Erythroblast (primary cell): ENCODE measurements around the gene EIF6.
"Not testable (repeated sequence)": the region's sequence is repeated elsewhere in the genome, so short reads cannot be mapped to it uniquely, and the experiment has no call there.

ENCODE experiments used
- DNase-seq, 2 experiments: peaks; one replicate each; lab custom pipeline; 2025; lab: John Stamatoyannopoulos, UW
- GATA1 ChIP-seq: IDR thresholded peaks from 2 replicates; pipeline ENCODE4 v1.6.1; 2011; ENCODE audit warnings: low read depth, mild to moderate bottlenecking, control low read depth, low read length, moderate library complexity
- POLR2A ChIP-seq: IDR thresholded peaks from 2 replicates; pipeline ENCODE4 v1.6.1; 2011; ENCODE audit warnings: mild to moderate bottlenecking, low read length

The EIF6 gene

DNA sequence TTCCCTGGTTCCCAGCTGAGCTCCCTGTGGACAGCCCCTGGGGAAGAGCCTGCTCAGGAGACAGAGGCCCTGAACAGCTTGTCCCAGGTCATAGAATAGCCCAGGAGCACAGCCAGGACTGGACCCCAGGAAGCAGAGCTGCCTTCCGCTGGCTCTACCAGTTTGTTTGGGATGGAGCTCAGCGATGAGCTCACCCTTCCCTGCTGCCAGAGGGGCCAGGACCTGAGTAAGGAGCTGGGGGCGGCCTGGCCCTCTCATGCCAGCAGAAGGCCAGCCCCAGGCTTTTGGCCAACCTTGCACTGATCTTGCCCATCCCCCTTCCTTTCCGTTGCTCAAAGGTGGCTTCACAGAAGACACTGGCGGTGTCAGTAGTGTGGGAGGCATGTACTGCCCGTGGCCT, 24.1 kb downstream of the EIF6 start:
- no peak for TF ChIP-seq POLR2A
- TF ChIP-seq GATA1 = no peak
- no peak for DNase-seq

GRCh38 chr20:35257175-35257909, 27.2 kb downstream of the EIF6 start:
- peak in 1 of 2 experiments; percentile 28 for DNase-seq
- no peak for TF ChIP-seq GATA1
- TF ChIP-seq POLR2A = no peak

GRCh38 chr20:35254448-35254999, 30.0 kb downstream of the EIF6 start:
- no peak for DNase-seq
- TF ChIP-seq POLR2A = no peak
- TF ChIP-seq GATA1 = no peak

DNA sequence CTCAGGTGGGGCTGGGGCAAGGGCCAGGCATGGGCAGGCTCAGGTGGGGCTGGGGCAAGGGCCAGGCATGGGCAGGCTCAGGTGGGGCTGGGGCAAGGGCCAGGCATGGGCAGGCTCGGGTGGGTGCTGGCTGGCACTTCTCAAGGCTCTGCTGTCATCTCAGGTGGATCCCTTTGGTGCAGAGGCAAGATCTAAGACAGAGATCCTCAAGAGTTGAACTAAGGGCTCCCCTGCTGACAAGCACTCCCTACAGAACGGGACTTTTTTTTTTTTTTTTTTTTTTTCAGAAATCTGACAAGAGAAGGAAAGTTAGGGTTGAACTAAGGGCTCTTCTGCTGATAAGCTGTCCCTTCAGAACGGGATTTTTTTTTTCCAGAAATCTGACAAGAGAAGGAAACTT, 31.6 kb downstream of the EIF6 start:
- DNase-seq = no peak
- no peak for TF ChIP-seq GATA1
- TF ChIP-seq POLR2A = no peak

DNA sequence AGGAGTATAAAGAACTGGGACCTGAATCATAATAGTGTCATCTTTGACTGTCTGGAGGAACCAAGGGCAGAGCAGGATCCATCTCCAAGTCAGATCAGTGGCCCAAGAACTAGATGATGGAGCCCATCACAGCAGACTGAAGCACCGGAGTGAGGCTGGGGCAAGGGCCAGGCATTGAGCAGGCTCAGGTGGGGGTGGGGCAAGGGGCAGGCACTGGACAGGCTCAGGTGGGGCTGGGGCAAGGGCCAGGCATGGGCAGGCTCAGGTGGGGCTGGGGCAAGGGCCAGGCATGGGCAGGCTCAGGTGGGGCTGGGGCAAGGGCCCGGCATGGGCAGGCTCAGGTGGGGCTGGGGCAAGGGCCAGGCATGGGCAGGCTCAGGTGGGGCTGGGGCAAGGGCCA, 32.0 kb downstream of the EIF6 start:
- DNase-seq = not testable (repeated sequence)

GRCh38 chr20:35252037-35252461, 32.5 kb downstream of the EIF6 start:
- DNase-seq = no peak
- TF ChIP-seq POLR2A = no peak

GRCh38 chr20:35251613-35251940, 33.0 kb downstream of the EIF6 start:
- no peak for TF ChIP-seq POLR2A
- TF ChIP-seq GATA1 = no peak
- no peak for DNase-seq

DNA sequence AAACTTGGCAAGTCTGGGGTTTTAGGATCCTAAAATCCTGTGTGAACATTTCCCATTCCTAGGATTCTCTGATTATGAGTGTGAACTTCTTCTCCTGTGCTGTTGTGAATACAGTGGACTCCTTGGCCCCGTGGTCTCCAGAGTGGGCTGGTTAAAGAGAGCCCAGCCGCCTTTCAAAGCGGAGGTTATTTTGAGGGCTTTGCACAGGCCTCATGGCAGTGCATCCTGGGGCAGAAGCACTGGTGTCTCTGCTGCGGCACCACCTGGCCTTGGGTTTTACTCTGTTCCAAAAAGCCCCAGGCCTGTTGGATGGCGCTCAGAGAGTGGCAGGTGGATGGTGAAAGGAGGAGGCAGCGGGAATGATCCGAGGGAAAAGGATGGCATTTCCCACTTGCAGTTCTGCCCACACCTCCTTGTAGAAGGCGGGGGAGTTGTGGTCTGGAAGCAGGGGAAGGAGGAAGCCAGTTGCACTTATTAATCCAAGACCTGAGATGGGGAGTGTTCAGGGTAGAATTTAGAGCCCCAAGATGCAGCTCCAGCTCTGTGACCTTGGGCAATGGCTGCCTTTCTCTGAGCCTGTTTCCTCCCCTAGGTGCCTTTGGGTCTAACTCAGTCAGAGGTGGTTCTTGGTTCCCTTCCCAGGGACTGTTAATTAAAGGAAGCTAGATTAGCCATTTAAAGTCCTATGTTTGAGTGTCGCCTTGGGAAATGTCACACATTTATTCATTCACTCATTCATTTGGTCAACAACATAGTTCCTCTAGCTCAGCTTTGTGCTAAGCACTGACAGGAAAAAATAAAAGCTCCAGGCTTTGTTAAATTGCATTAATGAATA, 35.7 kb downstream of the EIF6 start:
- no peak for DNase-seq
- TF ChIP-seq GATA1 (no peak), POLR2A (no peak)

DNA sequence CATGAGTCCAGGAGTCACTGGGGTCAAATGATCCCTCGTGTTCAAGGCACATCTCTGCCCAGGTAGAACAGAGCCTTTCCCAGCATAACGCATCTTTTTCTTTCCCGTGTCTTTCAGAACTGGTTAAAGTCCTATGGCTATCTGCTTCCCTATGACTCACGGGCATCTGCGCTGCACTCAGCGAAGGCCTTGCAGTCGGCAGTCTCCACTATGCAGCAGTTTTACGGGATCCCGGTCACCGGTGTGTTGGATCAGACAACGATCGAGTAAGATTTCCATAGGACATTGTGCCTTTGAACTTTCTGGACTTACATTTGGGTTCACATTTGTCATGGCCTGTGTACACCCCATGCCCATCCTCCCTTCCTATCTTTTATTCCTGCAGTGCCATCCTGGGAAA, 37.8 kb downstream of the EIF6 start:
- DNase-seq = no peak
- TF ChIP-seq POLR2A = no peak
- TF ChIP-seq GATA1 = no peak

GRCh38 chr20:35243986-35244385, 40.6 kb downstream of the EIF6 start:
- no peak for DNase-seq
- TF ChIP-seq GATA1 (no peak), POLR2A (no peak)

- no peak for DNase-seq
Observed at GRCh38 chr20:35243317-35243716, 41.3 kb downstream of the EIF6 start.

GRCh38 chr20:35240811-35241293, 43.7 kb downstream of the EIF6 start:
- TF ChIP-seq GATA1 = no peak
- TF ChIP-seq POLR2A = no peak
- no peak for DNase-seq

More at GRCh38 chr20:35243317-35243716, 41.3 kb downstream of the EIF6 start:
- TF ChIP-seq GATA1 = no peak
- no peak for TF ChIP-seq POLR2A

DNA sequence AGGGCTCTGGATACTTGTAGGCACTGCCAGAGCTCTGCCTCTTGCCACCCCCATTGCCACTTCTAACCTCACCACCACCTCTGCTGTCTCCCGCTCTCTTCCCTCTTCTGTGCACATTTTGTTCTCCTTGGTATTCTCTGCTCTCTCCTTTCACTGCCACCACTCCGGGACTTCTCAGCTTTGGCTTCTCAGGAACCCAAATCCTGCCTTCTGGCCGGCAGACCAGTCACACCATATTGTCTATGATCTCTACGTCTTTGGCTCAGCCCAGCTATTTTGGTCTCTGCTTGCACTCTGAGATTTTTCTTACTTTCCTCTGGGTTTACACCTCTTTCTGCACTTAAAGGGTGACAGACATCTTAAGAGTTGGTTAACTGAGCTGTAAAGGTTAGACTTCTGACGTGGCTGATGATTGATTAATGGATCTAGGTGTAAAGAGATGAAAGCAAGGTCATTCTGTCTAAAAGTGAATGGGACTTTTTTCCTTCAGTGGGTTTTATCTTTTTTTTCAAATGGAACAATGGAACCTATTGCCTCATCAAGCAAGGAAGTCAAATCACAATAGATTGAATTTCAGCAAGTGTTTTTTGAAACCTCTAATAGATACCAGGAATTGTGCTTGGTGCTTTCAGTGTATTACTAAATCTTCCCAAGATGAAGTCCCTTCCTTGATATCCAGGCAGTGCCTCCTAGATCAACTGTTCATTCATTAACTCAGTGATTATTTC, 44.3 kb downstream of the EIF6 start:
- no peak for DNase-seq
- no peak for TF ChIP-seq POLR2A
- no peak for TF ChIP-seq GATA1

DNA sequence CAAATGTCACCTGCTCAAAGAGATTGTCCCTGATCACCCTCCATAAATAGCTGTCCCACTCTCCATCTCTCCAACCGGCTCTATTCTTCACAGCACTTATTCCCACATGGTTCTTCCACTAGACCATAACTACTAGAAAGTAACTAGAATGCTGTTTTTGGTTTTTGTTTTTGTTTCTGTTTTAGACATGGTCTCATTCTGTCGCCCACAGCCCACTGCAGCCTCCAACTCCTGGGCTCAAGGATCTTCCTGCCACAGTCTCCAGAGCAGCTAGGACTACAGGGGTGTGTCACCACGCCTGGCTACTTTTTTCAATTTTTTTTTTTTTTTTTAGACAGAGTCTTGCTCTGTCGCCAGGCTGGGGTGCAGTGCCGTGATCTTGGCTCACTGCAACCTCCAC, 45.8 kb downstream of the EIF6 start:
- no peak for DNase-seq
- TF ChIP-seq POLR2A (no peak), GATA1 (no peak)
